Heart left ventricle (tissue), 16 donors: ENCODE results near the gene LITAF. TPM values are rescaled to one million over a fixed set of nuclear protein-coding genes. Genes with fewer than 3 reads are reported as not detected.

Experiments used
- ATAC-seq, 4 donors: fragments of 200-7000 bp; cut with Tn5 transposase; one replicate each; pipeline ENCODE4 v1.9.1; 2020 to 2022; ENCODE audit warnings: moderate library complexity in 4 of 4, mild to moderate bottlenecking in 3 of 4, moderate number of reproducible peaks in 1 of 4
- DNase-seq, 5 donors: peaks; one replicate each; pipeline ENCODE4 v3.0.0-alpha.2; 2020
- H3K27ac ChIP-seq, 12 donors: fragments of 200-600 bp; sonication (generic) in 4 of 12; one replicate each; pipeline versions ENCODE4 v1.5.0 to v1.8.0; 2016 to 2022; ENCODE audit warnings: mild to moderate bottlenecking in 2 of 12
- H3K27me3 ChIP-seq, 9 donors: fragments of 200-600 bp; sonication (generic) in 2 of 9; one replicate each; pipeline versions ENCODE4 v1.5.1 to v1.8.0; 2016 to 2022; ENCODE audit warnings: mild to moderate bottlenecking in 3 of 9
- H3K36me3 ChIP-seq, 9 donors: fragments of 200-600 bp; sonication (generic) in 2 of 9; one replicate each; pipeline versions ENCODE4 v1.5.0 to v1.8.0; 2018 to 2022; ENCODE audit warnings: mild to moderate bottlenecking in 2 of 9
- H3K4me1 ChIP-seq, 12 donors: fragments of 200-600 bp; sonication (generic) in 4 of 12; one replicate each; pipeline versions ENCODE4 v1.5.0 to v1.8.0; 2016 to 2022; ENCODE audit warnings: mild to moderate bottlenecking in 3 of 12
- H3K4me3 ChIP-seq, 12 donors: fragments of 200-600 bp; sonication (generic) in 4 of 12; one replicate each; pipeline versions ENCODE4 v1.5.0 to v1.8.0; 2017 to 2022; ENCODE audit warnings: mild to moderate bottlenecking in 9 of 12, moderate library complexity in 4 of 12
- H3K9me3 ChIP-seq, 12 donors: fragments of 200-600 bp; sonication (generic) in 4 of 12; one replicate each; pipeline versions ENCODE4 v1.5.0 to v1.8.0; 2016 to 2022; ENCODE audit warnings: mild to moderate bottlenecking in 1 of 12
- CTCF ChIP-seq, 12 donors: fragments of 200-600 bp; sonication (generic) in 4 of 12; IDR thresholded peaks; one replicate each; pipeline versions ENCODE4 v1.5.0 to v1.8.0; 2018 to 2022; ENCODE audit warnings: antibody characterized with exemption in 12 of 12, mild to moderate bottlenecking in 5 of 12
- POLR2A ChIP-seq, 2 donors: fragments of 450-650 bp; IDR thresholded peaks; one replicate each; pipeline ENCODE4 v1.6.1; 2017; ENCODE audit warnings: antibody characterized with exemption in 2 of 2, mild to moderate bottlenecking in 2 of 2, moderate library complexity in 2 of 2
- WGBS, 4 donors: extraction: QIAGEN DNeasy Blood & Tissue Kit in 2 of 4; methylation state at CpG; one replicate each; pipeline versions ENCODE4 v1.1.5 to v1.1.7; 2013 to 2018; 5-methylcytosine and 5-hydroxymethylcytosine counted together
- intact Hi-C, 10 donors: fragments of 100-400 bp; cut with DNase I; formaldehyde crosslinking; loops; one replicate each; pipeline versions ENCODE4 v1.11.1 to v1.14.2; 2022
- polyA plus RNA-seq, 2 donors: library from polyadenylated mRNA; stranded (reverse); fragments of 200-250 nt; gene quantifications; one replicate each; pipeline ENCODE4 v1.2.3, GENCODE V29; 2013
- total RNA-seq, 9 donors: library from RNA; depleted of rRNA in 2 of 9; stranded (reverse); fragments of >200 nt in 2 of 9; fragmentation: NEBNext Ultra II Directional in 3 of 9; extraction: Animal tissue kit (Norgen Biotek cat#: 25700) in 3 of 9; gene quantifications; one replicate each; pipeline versions ENCODE4 v1.1.0 to v1.2.4, GENCODE V29; 2016 to 2023
- donor health status: ischemic (EF 13 %, LVEDD 7.1; RV severe dilation, severe dysfunction).
- donor health status: healthy with polysubstance abuse.
- donor health status: DM: no; HTN: yes; CAD: no.
- donor health status: DM: no; HTN: no; CAD: no.
- donor health status: ischemic (EF 25% LVEDD 6.9; RV normal size, moderate dysfunction).
- donor health status: ischemic (EF 25% LVEDD 5.7; RV mildly dilated, moderate dysfunction).
- donor health status: healthy.
- donor health status: DM: yes; HTN: yes; CAD: no.
- donor health status: ischemic (EF 35%, LVEDD 5.7; RV mildly dilated, moderate dysfunction).
- donor health status: nonischemic (EF 11% LVEDD 7.7; RV severe dilation, severe dysfunction).
- donor health status: DM: yes; HTN: yes; CAD: no.
- donor health status: PGD.
- donor health status: ischemic (EF 29% LVEDD 5.4; RV normal size, mild dysfunction).
- donor health status: nonischemic (EF 23%, LVEDD 6.1; RV moderate dilation, normal function).

LITAF gene
- total and polyA plus RNA-seq, 11 donors = 12.2 to 133 (median 46.5) TPM

GRCh38 chr16:11547118-11547916, 39.4 kb downstream of the LITAF start:
- no peak overlapping the region for H3K27ac ChIP-seq
- intact Hi-C loops = no loop called here
- 90 to 92% (median 91%) methylated on average over 13 of the region's 13 CpGs for WGBS, 4 donors
- ATAC-seq (no peak), DNase-seq (no peak)
- no peak overlapping the region for H3K4me3 ChIP-seq
- peaks cover 0 to 56% (median 35%) of the 10 kb centered on the region in 9 donors for H3K36me3 ChIP-seq
- H3K4me1 ChIP-seq = peaks cover 0 to 16% (median 1%) of the 10 kb centered on the region in 12 donors
- TF ChIP-seq CTCF (IDR thresholded peaks at IDR 0.05) (no peak), POLR2A (IDR thresholded peaks at IDR 0.05) (no peak)
- peaks cover 0 to 8% (median 0%) of the 10 kb centered on the region in 12 donors for H3K9me3 ChIP-seq
- H3K27me3 ChIP-seq = no peaks in the 10 kb centered on the region

- ATAC-seq (no peak), DNase-seq (no peak)
- no peak overlapping the region for H3K4me3 ChIP-seq
- TF ChIP-seq CTCF (IDR thresholded peaks at IDR 0.05) (no peak), POLR2A (IDR thresholded peaks at IDR 0.05) (no peak)
- H3K4me1 ChIP-seq = peaks cover 0 to 9% (median 0%) of the 10 kb centered on the region in 12 donors
- peaks cover 0 to 8% (median 0%) of the 10 kb centered on the region in 12 donors for H3K9me3 ChIP-seq
- H3K27me3 ChIP-seq = no peaks in the 10 kb centered on the region
- intact Hi-C loops = no loop called here
- WGBS, 4 donors = 45 to 68% (median 58%) methylated on average over 5 of the region's 5 CpGs
- H3K36me3 ChIP-seq = peaks cover 0 to 49% (median 35%) of the 10 kb centered on the region in 9 donors
- H3K27ac ChIP-seq = peak overlapping the region in 1 of 12 donors; percentile 49
These were observed 40.1 kb downstream of the LITAF start for GRCh38 chr16:11546608-11547061.

- WGBS, 4 donors = 77 to 78% (median 78%) methylated on average over 11 to 12 of the region's 12 CpGs
- Histone ChIP-seq H3K4me3 (no peak overlapping the region), H3K27me3 (no peaks in the 10 kb centered on the region), H3K4me1 (peaks cover 0 to 8% (median 0%) of the 10 kb centered on the region in 12 donors), H3K9me3 (no peaks in the 10 kb centered on the region), H3K27ac (no peak overlapping the region), H3K36me3 (peaks cover 0 to 21% (median 10%) of the 10 kb centered on the region in 9 donors)
- intact Hi-C loops = no loop called here
- ATAC-seq (peak in 1 of 4 donors; percentile 44), DNase-seq (no peak)
- TF ChIP-seq CTCF (IDR thresholded peaks at IDR 0.05) = no peak
- TF ChIP-seq POLR2A (IDR thresholded peaks at IDR 0.05) = no peak
These were observed 42.9 kb downstream of the LITAF start for GRCh38 chr16:11543661-11544393.
